Suppressor macrophage treated with lipopolysaccharide for 1 hour (primary cell): ENCODE measurements around the gene TTLL1.
"Not testable (repeated sequence)": the region's sequence is repeated elsewhere in the genome, so short reads cannot be mapped to it uniquely, and the experiment has no call there.

Experiments used
- DNase-seq, 3 donors: peaks; one replicate each; pipeline ENCODE4 v3.0.0-alpha.2; 2020 to 2022

The TTLL1 gene

DNA sequence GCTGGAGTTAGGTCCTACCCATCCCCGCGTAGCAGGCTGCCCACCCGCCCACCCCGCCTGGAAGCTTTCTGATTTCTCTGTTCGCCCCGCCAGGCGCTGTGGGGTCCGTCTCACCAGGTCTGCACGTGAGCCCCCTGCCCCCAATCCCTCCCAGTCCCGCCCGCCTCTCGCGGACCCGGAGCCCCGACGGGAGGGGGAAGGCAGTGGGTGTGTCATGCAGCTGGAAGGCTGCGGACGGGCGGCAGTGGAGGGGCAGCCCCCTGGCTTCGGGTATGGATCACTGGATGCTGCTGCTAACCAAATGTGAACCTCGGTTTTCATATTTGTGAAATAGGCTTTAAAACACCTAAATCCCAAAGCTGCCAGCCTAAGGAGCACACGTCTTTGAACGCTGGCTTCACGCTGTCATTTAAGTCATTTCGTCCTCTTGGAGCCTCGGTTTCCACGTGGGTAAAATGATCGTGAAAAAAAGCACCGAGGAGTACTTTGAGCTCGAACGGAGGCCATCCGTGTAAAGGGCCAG, 20.8 kb upstream of the TTLL1 start:
- no peak for DNase-seq

- no peak for DNase-seq
Measured at GRCh38 chr22:43109511-43109910, 20.3 kb upstream of the TTLL1 start.

GRCh38 chr22:43106302-43106701, 17.1 kb upstream of the TTLL1 start:
- no peak for DNase-seq

- not testable (repeated sequence) for DNase-seq
Measured at GRCh38 chr22:43104950-43105349, 15.8 kb upstream of the TTLL1 start.

DNA sequence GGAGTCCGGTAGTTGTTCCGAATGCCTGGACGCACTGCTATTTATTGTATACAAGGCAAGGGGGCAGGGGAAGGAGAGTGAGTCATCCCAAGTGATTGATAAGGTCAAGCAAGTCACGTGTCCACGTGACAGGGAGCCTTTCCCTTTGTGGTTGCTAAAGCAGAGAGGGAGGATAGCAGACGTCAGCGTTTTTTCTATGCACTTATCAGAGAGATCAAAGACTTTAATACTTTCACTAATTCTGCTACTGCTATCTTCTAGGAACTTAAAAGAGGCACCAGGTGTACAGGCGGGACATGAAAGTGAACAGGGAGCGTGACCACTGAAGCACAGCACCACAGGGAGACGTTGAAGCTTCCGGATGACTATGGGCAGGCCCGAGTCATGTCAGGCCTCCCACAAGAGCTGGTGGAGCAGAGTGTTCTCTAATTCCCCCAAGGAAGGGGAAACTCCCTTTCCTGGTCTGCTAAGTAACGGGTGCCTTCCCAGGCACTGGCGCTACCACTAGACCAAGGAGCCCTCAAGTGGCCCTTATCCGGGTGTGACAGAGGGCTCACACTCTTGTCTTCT, 14.9 kb upstream of the TTLL1 start:
- peak; percentile 68 to 78 (median 78) for DNase-seq

- no peak for DNase-seq
Measured at GRCh38 chr22:43101306-43101705, 12.1 kb upstream of the TTLL1 start.

GRCh38 chr22:43100225-43100624, 11.0 kb upstream of the TTLL1 start:
- peak; percentile 84 to 93 (median 89) for DNase-seq

DNA sequence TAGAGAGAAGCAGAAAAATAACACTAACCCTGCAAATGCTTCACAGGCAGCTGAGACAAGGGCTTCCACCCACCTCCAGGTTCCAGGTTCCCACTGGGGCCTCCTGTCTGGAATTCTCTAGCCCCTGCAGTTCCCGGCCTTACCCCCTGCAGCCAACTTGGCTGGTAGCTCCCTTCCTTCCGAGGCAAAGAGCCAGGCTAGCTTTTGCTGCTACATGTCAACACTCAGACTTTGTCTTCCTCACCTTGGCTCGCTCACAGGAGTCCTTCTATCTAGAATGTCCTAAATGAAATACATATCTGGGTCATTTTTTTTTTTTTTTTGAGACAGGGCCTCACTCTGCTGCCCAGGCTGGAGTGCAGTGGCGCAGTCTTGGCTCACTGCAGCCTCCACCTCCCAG, 9.9 kb upstream of the TTLL1 start:
- no peak for DNase-seq

DNA sequence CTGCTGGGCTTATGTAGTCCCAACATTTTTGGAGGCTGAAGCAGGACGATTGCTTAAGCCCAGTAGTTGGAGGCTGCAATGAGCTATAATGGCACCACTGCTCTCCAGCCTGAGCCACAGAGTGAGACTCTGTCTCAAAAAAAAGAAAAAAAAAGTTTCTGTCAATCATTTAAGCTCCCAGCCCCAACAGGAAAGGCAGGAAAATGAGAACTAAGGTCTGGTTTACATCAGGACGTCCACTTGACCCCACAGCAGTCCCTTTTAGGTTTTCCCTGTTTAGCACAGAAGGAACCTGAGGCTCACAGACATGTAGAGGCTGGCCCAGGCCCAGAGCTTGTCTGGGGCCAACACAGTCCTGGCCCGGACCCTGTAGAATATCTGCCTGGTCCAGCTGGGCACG, 9.2 kb upstream of the TTLL1 start:
- no peak for DNase-seq

GRCh38 chr22:43096420-43096819, 7.2 kb upstream of the TTLL1 start:
- DNase-seq: no peak

DNA sequence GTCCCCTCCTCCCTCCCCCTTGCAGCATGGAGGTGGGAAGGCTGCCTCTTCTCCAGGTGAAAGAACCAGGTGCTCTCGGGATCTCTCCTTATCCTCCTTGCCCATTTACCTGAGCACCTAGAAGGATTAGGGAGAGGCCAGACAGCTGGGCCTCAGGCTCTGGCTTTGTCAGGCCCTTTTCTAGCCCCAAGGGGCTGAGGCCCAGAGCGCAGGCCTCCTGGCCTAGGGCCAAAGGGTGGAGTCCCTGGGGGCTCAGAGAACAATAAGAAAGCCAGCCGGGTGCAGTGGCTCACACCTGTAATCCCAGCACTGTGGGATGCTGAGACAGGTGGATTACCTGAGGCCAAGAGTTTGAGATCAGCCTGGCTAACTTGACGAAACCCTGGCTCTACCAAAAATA, 5.4 kb upstream of the TTLL1 start:
- DNase-seq: no peak

DNA sequence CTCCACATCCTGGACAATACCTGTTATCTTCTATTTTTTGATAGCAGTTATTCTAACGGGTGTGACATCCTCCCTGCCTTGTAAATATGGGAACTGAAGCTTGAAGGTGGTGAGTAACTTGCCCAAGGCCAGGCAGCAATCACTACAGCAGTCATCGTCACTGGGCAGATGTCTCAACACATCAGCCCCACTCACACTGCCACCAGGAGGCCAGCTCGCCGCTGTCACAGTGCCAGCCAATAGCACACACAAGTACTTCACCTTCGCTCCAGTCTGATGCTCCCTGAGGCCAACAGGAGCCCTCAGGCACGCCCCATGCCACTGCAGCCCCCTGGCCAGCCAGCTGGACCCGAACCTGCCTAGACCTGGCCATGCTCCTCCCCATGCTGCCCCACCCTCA, 4.9 kb upstream of the TTLL1 start:
- DNase-seq: peak; percentile 88 to 90 (median 88)

DNA sequence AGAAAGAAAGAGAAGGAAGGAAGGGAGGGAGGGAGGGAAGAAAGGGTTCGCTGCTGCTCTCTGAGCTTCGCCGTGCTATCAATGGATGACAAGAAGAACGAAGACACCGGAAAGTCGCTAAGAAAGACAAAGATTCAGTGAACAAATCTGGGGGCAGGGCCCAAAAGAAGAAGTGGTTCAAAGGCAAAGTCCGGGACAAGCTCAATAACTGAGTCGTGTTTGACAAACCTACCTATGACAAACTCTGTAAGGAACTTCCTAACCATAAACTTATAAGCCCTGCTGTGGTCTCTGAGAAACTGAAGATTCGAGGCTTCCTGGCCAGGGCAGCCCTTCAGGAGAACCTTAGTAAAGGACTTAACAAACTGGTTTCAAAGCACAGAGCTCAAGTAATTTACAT, 2.9 kb upstream of the TTLL1 start:
- DNase-seq: peak; percentile 54 to 64 (median 64)

DNA sequence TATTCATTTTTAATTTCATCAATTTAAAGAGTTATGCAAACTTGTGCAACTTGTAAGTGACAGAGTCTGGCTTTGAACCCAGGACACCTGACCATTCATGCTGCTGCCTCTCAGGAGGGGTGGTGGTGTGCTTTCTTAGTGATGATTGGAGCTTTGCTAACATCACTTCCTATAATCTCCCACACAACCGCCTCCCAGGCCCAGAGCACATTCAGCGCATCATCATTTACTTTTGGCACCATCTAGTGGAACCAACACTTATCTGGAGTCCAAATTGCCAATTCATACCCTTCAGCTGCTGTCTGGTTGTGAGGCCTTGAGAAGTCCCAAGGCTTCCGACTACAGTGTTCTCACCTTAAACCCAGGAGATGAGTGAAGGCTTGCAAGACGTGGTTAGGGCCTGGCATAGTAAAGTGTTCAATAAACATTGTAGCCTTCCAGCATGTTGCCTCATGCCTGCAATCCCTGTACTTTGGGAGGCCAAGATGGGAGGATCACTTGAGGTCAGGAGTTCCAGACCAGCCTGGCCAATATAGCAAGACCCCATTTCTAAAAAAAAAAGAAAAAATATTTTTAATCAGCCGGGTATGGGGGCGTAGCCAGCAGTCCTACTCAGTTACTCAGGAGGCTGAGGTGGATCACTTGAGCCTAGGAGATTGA, 1.1 kb upstream of the TTLL1 start:
- DNase-seq: peak; percentile 90 to 94 (median 92)

- peak; percentile 25 to 44 (median 39) for DNase-seq
Measured at GRCh38 chr22:43088627-43088983, 586 bp downstream of the TTLL1 start.

- no peak for DNase-seq
Measured at GRCh38 chr22:43085658-43086606, 3.3 kb downstream of the TTLL1 start.

- DNase-seq: no peak
Measured at GRCh38 chr22:43081968-43082367, 7.2 kb downstream of the TTLL1 start.

DNA sequence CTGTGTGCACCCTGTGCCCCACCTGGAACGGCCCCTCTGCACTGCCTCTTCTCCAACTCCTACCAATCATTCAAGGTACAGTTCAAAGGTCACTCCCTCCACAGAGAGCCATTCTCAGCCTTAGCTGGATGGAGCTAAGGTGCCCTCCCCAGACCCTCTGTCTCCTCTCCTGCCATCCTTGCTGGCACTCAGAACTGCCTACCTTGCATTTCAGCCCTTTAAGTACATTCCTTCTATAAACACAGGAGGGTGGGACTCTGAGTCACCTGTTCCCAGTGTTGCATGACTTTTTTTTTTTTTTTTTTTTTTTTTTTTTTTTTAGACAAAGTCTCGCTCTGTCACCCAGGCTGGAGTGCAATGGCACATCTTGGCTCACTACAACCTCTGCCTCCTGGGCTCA, 8.6 kb downstream of the TTLL1 start:
- no peak for DNase-seq

DNA sequence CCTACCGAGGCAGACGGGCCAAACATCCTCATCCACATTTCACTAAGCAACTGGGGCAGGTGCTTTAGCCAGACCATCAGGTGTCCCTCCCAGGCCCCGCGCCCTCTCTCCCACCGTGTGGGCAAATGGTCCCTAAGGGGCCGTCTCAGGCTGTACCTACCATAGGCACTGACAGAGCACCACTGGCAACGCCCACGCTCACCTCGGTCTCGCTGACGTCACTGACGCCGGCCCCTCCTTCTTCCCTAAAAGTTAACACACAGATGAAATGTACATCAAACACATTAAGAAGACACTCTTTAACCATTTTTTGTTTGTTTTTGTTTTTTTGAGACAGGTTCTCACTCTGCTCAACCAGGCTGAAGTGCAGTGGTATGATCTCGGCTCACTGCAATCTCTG, 9.4 kb downstream of the TTLL1 start:
- no peak for DNase-seq

- no peak for DNase-seq
Measured at GRCh38 chr22:43078522-43078921, 10.7 kb downstream of the TTLL1 start.

DNA sequence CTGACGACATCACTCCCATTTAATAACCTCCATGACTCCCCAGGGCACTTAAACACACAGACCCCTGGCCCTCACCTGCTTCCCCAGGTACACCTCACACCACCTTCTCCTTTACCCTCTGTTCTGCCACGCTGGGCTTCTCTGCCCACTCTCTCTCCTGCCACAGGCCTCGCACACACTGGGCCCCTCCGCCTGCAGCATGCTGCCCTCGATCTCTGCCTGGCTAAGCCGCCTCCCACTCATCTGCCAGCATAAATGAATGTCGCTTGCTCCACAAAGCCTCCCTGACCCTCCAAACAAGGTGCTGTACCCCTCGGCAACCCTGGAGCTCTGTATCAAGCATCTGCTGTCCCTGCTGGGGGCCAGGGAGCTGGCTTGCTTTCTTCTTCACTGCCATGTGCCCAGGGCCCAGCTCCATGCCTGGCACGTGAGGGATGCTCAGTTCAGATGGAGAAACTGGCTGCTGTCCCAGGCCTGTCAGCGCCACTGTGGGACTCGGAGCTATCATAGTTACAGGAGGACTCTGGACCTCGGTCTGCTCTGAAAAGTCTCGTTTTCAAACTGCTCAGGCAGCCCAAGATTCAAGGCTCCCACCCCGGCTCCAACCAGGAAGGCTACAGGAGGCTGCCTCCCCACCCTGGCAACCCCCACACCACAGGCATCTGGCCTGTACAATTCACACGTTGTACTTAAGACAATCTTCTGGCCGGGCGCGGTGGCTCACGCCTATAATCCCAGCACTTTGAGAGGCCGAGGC, 11.9 kb downstream of the TTLL1 start:
- DNase-seq: no peak

DNA sequence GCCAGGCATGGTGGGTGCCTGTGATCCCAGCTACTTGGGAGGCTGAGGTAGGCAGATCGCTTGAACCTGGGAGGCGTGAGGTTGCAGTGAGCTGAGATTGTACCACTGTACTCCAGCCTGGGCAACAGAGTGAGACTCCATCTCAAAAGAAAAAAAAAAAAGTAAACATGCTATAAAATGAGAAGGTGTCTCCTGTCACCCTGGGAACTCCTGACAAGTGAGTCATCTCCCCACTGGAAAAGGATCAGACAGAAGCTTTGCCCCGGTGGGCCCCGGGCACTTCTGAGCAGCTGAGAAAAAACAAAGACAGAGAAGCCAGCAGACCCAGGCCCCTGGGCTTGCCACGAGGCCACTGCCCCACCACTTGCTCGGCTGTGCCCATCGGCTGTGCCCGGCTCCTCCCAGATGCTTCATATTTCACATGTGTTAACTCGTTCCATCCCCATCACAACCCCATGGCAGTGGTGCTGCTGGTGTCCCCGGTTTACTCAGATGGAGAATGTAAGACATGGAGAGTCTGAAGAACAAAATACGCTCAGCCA, 22.3 kb downstream of the TTLL1 start:
- peak in 2 of 3 donors; percentile 10 to 13 for DNase-seq

DNA sequence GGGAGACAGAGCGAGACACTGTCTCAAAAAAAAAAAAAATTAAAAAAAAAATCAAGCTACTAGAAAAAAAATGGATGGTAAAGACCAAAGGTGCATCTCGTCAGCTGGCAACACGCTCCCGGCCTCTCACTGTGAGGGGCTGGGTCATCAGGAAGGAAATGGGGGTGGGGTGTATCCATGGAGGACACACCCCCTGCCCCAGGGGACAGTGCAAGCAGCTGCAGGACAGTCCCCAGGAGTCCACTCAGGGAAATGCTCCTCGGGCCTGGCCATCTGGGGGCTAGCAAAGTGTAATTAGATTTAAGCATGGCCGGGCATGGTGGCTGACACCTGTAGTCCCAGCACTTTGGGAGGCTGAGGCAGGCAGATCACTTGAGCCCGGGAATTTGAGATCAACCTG, 23.1 kb downstream of the TTLL1 start:
- no peak for DNase-seq
